Vagina (tissue), 2 donors: ENCODE measurements around the gene VAX1. TPM values are rescaled to one million over a fixed set of nuclear protein-coding genes. Genes with fewer than 3 reads are reported as not detected.
"Not testable (repeated sequence)": the region's sequence is repeated elsewhere in the genome, so short reads cannot be mapped to it uniquely, and the experiment has no call there.

Experiments
- DNase-seq, 2 donors: peaks; one replicate each; pipeline ENCODE4 v3.0.0-alpha.2; 2017; ENCODE audit errors: extremely low spot score in 2 of 2
- H3K27ac ChIP-seq: fragments of 200-600 bp; sonication (generic); one replicate; pipeline ENCODE4 v1.5.1; 2019
- H3K27me3 ChIP-seq: fragments of 200-600 bp; sonication (generic); one replicate; pipeline ENCODE4 v1.5.1; 2019
- H3K36me3 ChIP-seq, 2 donors: fragments of 200-600 bp; sonication (generic); one replicate each; pipeline ENCODE4 v1.5.1; 2017 to 2019
- H3K4me1 ChIP-seq: fragments of 200-600 bp; sonication (generic); one replicate; pipeline ENCODE4 v1.5.1; 2019
- H3K4me3 ChIP-seq, 2 donors: fragments of 200-600 bp; sonication (generic); 1 replicate in 1 of 2; 2 replicates in 1 of 2; pipeline ENCODE4 v1.5.1; 2016 to 2019
- H3K9me3 ChIP-seq: fragments of 200-600 bp; sonication (generic); one replicate; pipeline ENCODE4 v1.5.1; 2019
- CTCF ChIP-seq, 3 experiments: fragments of 450-650 bp in 2 of 3; fragments of 200-600 bp in 1 of 3; sonication (generic) in 1 of 3; IDR thresholded peaks; one replicate each; pipeline ENCODE4 v1.5.1; 2017 to 2019; ENCODE audit warnings: antibody characterized with exemption in 3 of 3, mild to moderate bottlenecking in 2 of 3, moderate library complexity in 2 of 3
- POLR2A ChIP-seq, 2 donors: fragments of 450-650 bp; IDR thresholded peaks; one replicate each; pipeline ENCODE4 v1.6.1; 2017; ENCODE audit warnings: antibody characterized with exemption in 2 of 2, mild to moderate bottlenecking in 2 of 2, moderate library complexity in 2 of 2
- POLR2AphosphoS5 ChIP-seq, 2 donors: sonication (generic); formaldehyde crosslinking; IDR thresholded peaks; one replicate each; pipeline ENCODE4 v1.9.0; 2017; ENCODE audit warnings: antibody characterized with exemption in 2 of 2, mild to moderate bottlenecking in 2 of 2, low read depth in 1 of 2; ENCODE audit not compliant: insufficient read depth in 1 of 2
- intact Hi-C: fragments of 100-400 bp; cut with DNase I; formaldehyde crosslinking; loops from one replicate; pipeline ENCODE4 v1.15.1; 2023
- total RNA-seq: library from RNA; depleted of rRNA; stranded (reverse); fragments of >200 nt; gene quantifications from one replicate; pipeline ENCODE4 v1.2.3, GENCODE V29; 2016

Gene VAX1
- total RNA-seq, result not detected

DNA sequence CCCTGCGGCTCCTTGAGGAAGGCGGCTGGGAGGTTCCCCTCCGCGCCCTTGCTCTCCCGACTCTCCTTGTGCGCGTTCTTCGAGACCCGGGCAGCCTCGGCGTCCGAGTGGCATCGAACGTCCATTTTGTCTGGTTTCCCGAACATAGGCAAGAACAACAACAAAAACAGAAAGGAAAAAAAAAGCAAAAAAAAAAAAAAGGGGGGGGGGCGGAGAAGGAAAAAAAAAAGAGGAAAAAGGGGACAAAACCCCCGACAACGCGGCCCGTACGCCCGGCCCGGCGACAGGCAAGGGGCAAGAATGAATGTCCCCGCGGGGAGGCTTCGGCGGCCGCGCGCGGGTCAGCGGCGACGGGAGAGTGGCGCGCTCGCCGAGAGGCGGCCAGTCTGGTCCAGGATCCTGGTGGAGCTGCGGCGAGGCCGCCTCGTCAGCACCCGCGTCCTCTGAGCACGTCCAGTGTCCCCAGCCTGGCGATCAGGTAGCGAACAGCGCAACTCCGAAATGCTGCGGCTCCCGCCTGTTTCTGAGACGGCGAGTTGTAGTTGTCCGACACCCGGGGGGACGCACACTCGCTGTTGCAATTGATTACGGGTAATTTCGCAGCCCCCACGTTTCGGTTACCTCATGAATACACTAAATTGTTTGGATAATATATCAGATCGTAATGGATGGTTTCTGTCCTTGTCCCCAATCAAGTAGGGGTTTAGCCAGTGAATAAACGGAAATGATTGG lies at the start of gene VAX1:
TSS of gene VAX1 (minus strand) at position 360 of the 732 bp plus-strand sequence. CDS start at position 146, 214 bp downstream.
- intact Hi-C loops, result no loop called here

DNA sequence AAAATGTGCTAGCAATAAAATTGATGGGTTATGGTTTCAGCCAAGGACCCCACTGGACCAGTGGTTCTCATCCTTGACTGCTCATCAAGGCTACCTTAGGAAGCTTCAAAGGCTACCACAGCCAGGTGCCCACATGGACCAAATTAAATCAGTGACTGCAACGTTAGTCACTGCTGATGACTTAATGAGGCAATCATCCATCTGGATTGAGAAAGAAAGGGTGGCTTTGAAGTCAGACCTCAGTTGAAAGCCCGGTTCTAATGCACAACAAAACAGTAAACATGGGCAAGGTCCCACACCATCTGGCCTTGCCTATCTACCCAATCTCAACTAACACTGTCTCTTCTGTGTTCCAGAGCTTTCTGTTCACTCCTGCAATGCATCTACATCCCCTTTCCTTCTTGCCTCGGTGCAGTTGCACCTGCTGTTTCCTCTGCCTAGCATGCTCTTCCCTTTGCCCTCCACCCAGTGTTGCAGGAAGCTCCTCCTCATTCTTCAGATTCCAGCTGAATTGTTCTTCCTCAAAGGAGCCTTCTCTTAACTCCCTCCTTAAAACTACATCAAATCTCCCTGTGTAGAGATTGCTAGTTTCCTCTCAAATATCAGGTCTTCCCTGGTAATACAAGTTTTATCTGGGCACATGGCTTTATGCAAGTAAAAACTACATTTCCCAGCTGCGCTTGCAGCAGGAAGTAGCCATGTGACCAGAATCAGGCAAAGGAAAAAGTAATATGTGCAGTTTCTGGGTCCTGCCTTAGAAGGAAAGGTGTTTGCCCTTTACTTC lies 49.0 kb upstream of the VAX1 start:
- DNase-seq, result no peak
- Histone ChIP-seq H3K4me1 (no peaks in the 10 kb centered on the region), H3K36me3 (no peaks in the 10 kb centered on the region), H3K4me3 (no peak overlapping the region), H3K9me3 (no peaks in the 10 kb centered on the region), H3K27me3 (no peaks in the 10 kb centered on the region), H3K27ac (no peak overlapping the region)
- intact Hi-C loops, result no loop called here
- TF ChIP-seq CTCF (IDR thresholded peaks at IDR 0.05) (no peak), POLR2A (IDR thresholded peaks at IDR 0.05) (no peak), POLR2AphosphoS5 (IDR thresholded peaks at IDR 0.05; ENCODE audit: insufficient read depth in 1 of 2, low read depth in 1 of 2) (no peak)

More for the DNA sequence above, at the start of gene VAX1:
- DNase-seq, result peak in 1 of 2 donors; percentile 52
- Histone ChIP-seq H3K27ac (no peak within 1 kb of the TSS), H3K36me3 (no peaks in the 10 kb centered on the region), H3K9me3 (no peaks in the 10 kb centered on the region), H3K4me3 (peak within 1 kb of the TSS; percentile 30 to 35), H3K4me1 (peaks cover 34% of the 10 kb centered on the region), H3K27me3 (no peaks in the 10 kb centered on the region)
- TF ChIP-seq POLR2AphosphoS5 (IDR thresholded peaks at IDR 0.05; ENCODE audit: insufficient read depth in 1 of 2, low read depth in 1 of 2), result no peak
- no peak for TF ChIP-seq POLR2A (IDR thresholded peaks at IDR 0.05)
- TF ChIP-seq CTCF (IDR thresholded peaks at IDR 0.05), result no peak

GRCh38 chr10:117185817-117186216 lies 47.7 kb upstream of the VAX1 start:
- H3K27ac ChIP-seq, H3K36me3 ChIP-seq, DNase-seq, H3K9me3 ChIP-seq, H3K27me3 ChIP-seq, intact Hi-C loops, H3K4me3 ChIP-seq, H3K4me1 ChIP-seq: not testable (repeated sequence)

GRCh38 chr10:117184821-117185220 lies 46.8 kb upstream of the VAX1 start:
- H3K27ac ChIP-seq, result no peak overlapping the region
- no peaks in the 10 kb centered on the region for H3K4me1 ChIP-seq
- no peak for DNase-seq
- H3K4me3 ChIP-seq, result no peak overlapping the region
- no peaks in the 10 kb centered on the region for H3K27me3 ChIP-seq
- intact Hi-C loops, result no loop called here
- H3K9me3 ChIP-seq, result no peaks in the 10 kb centered on the region
- no peaks in the 10 kb centered on the region for H3K36me3 ChIP-seq
- no peak for TF ChIP-seq POLR2A (IDR thresholded peaks at IDR 0.05)
- TF ChIP-seq CTCF (IDR thresholded peaks at IDR 0.05), result no peak

DNA sequence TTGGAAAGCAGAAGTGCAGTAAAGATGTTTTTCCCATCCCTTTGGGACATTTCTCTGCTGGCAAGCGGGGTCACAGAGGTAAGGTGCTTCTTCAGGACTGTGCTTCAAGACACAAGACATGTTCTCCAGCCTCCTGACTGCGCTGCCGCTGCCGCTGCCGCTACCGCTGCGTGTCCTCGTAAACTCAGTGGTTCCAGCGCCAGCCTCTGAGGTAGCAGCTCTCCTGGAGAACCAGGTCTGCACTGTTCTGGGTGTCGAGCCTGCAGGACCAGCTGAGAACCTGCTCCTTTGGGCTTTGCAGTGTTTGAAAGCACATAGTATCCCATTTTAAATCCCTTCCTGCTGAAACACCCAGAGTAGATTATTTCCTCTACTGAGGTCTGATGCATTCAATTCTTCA lies 46.2 kb upstream of the VAX1 start:
- H3K4me3 ChIP-seq, result no peak overlapping the region
- no peak for DNase-seq
- H3K27ac ChIP-seq, result no peak overlapping the region
- H3K27me3 ChIP-seq, result no peaks in the 10 kb centered on the region
- no peaks in the 10 kb centered on the region for H3K4me1 ChIP-seq
- TF ChIP-seq POLR2A (IDR thresholded peaks at IDR 0.05), result no peak
- H3K36me3 ChIP-seq, result no peaks in the 10 kb centered on the region
- H3K9me3 ChIP-seq, result no peaks in the 10 kb centered on the region
- intact Hi-C loops, result no loop called here

GRCh38 chr10:117178190-117178589 lies 40.1 kb upstream of the VAX1 start:
- Histone ChIP-seq H3K9me3 (no peaks in the 10 kb centered on the region), H3K27me3 (no peaks in the 10 kb centered on the region), H3K4me1 (peaks cover 11% of the 10 kb centered on the region), H3K27ac (no peak overlapping the region), H3K4me3 (no peak overlapping the region), H3K36me3 (no peaks in the 10 kb centered on the region)
- TF ChIP-seq CTCF (IDR thresholded peaks at IDR 0.05), result no peak
- TF ChIP-seq POLR2AphosphoS5 (IDR thresholded peaks at IDR 0.05; ENCODE audit: insufficient read depth in 1 of 2, low read depth in 1 of 2), result no peak
- TF ChIP-seq POLR2A (IDR thresholded peaks at IDR 0.05), result no peak
- DNase-seq, result no peak
- intact Hi-C loops, result no loop called here
